GM21447 (cell line): Measurements from ENCODE around the gene TTC13.

Experiments
- ATAC-seq: cut with Tn5 transposase; IDR thresholded peaks from one replicate; pipeline ENCODE4 v1.9.1; 2021; ENCODE audit not compliant: unreplicated experiment

Gene TTC13

DNA sequence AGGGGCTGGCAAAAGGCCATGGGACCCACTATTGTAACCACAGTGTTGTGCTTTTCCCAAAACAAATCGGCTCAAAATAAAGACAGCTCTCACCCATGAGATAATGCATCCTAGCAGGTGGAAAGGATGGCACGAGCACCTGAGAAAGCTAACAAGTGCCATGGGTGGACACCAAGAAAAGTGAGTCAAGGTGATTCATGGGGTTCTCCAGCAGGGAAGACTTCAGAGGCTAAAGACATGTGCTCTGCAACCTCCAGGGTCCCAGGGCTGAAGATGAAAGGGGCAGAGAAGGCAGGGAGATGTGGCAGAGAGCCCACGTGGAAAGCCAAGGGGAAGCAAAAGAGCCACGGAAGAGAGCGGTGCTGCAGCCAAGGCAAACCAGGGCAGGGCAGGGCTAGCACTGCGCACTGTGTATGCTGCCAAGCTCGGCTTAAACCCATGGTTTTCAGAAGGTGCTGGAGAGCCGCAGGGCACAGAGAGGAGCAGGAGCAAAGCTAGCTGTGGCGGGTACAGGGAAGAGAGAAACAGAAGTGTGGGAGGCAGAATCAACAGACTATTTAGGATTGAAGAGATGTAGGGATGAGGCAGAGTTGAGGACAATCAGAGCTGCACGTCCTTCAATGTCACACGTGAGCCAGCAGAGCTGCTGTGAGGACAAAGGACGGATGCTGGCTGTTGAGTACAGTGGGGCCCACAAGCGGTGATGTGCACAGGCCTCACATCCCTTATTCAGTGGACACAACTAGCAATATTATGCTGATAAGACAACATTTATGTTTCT is 68.5 kb downstream of the TTC13 start:
- ATAC-seq, result no peak

GRCh38 chr1:230907472-230908205 is 71.0 kb downstream of the TTC13 start:
- ATAC-seq, result no peak

- no peak for ATAC-seq
Measured at GRCh38 chr1:230906226-230906625, 72.4 kb downstream of the TTC13 start.

- ATAC-seq, result no peak
Measured at GRCh38 chr1:230905733-230906132, 72.9 kb downstream of the TTC13 start.

GRCh38 chr1:230902349-230902923 is 76.2 kb downstream of the TTC13 start:
- ATAC-seq, result no peak

GRCh38 chr1:230901671-230902070 is 77.0 kb downstream of the TTC13 start:
- ATAC-seq, result no peak

DNA sequence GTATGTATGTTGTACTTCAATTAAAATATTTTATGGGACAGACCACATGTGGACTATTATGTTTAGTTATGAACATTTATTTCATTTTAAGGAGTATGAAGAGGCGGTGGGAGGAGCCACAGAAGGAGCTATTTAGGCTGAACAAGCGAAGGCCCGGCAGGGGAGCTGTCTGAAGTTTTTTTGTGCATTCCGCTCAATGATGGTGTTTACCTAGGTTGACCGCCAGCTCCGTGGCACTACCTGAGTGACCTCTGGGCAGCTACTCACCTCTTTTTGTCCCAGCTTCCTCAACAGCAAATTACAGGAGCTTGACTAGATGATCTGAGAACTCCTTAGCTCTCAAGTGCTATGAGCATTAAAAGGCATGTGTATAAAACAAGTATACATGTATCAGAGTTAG is 77.7 kb downstream of the TTC13 start:
- no peak for ATAC-seq

- ATAC-seq, result no peak
Measured at GRCh38 chr1:230899841-230900251, 78.8 kb downstream of the TTC13 start.

GRCh38 chr1:230898748-230899147 is 79.9 kb downstream of the TTC13 start:
- ATAC-seq, result no peak

DNA sequence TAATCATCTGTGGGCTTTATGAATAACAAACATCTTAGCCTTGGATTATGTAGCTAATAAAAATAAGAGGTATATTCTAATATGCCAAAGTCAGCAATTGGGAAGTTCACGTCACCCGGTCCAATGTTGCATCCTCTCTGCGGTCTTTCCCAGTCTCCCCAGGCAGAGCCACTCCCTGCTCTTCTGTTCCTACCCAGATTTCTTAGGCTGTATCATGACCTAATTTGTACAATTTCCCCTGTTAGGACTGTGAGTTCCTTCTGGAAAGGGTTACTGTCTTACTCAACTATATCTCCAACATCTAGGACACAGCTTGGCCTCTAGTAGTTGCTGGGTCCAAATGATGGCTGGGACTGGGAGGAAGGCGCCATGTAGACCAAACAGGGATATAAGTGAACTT is 80.5 kb downstream of the TTC13 start:
- ATAC-seq, result no peak

DNA sequence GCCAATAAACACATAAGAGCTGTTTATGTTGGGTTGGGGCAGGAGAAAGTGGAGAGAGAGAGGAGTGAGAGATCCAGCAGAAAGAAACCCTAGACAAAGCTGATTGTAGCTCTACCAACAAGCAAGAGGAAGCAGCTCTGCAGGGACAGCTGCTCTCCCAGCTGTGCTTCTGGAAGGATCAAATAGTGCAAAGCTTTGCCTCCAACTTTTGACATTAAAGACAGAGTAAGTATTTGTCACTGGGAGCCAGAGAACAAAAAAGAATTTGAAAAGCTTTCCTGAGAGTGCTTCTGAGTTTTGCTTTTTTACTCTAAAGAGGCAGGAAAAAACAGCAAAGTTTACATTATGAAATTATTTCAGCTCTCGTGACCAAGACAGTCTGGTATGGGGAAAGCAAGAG is 81.9 kb downstream of the TTC13 start:
- ATAC-seq, result no peak

DNA sequence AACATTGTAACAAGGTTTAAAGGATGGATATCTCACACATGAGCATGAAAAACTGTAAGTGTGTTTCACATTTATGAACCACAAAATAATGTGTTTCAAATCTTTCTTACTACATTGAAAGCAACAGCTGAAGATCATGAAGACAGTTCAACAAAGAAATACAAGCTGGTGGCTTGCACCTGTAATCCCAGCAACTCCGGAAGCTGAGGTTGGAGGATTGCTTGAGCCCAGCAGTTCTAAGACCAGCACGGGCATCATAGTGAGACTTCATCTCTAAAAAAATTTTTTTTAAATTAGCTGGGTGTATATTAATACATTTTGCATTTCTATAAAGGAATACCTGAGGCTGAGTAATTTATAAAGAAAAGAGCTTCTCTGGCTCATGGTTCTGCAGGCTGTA is 83.2 kb downstream of the TTC13 start:
- no peak for ATAC-seq

- ATAC-seq, result no peak
Measured at GRCh38 chr1:230894664-230895063, 84.0 kb downstream of the TTC13 start.

GRCh38 chr1:230894032-230894431 is 84.6 kb downstream of the TTC13 start:
- no peak for ATAC-seq

- no peak for ATAC-seq
Measured at GRCh38 chr1:230892018-230892491, 86.6 kb downstream of the TTC13 start.

DNA sequence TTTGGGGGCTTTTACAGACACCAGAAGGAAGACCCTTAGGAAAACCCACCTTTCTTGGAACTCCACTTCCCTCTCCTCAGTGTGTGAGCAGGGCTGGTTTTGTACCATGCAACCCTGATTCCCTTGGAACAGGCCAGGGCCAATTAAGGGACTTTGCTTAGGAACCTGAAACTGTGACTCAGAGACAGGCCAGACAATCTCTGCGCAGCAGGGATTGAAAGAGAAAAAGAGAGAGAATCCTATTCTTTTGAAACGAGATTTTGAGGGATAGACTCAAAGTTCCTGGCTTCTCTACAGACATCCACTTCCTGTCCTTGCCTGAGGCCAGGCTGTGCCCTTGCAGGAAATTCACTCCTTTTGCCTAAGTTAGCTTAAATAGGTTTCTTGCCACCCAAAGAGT is 87.2 kb downstream of the TTC13 start:
- ATAC-seq, result no peak

DNA sequence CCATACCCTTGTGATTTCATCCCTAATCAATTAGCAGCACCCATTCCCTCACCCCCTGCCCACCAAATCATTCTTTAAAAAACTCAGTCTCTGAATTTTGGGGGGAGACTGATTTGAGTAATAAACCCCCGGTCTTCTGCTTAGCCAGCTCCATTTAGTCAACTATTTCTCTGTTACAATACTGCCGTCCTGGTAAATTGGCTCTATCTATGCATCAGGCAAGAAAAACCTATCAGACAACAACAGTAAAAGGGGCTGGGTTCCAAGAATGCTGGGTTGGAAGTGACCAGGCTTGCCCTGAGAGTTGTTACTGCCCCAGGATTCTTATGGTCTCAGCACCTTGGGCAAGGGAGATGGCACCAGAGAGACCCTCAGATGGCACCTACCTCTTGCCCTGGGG is 94.0 kb downstream of the TTC13 start:
- ATAC-seq, result no peak

GRCh38 chr1:230883967-230884366 is 94.7 kb downstream of the TTC13 start:
- ATAC-seq, result no peak

- no peak for ATAC-seq
Measured at GRCh38 chr1:230879778-230880177, 98.9 kb downstream of the TTC13 start.

DNA sequence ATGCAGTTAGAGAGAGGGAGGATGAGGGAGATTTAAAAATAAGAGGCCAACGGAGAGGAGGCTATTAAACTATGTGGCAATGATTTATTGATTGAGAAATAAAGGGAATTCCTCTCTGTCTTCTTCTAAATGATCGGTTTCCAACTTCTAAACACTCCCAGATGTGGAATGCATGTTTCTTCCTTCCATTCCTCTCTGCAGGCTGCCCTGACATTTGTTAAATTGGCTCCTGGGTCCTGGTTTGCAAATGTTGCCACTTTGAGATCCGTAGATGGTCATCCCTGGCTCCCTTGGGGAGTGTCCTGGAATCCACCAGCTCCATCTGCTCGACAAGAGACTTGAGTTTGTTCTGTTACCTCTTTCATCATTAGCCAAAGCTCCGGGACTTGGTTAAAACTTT is 100.1 kb downstream of the TTC13 start:
- no peak for ATAC-seq

DNA sequence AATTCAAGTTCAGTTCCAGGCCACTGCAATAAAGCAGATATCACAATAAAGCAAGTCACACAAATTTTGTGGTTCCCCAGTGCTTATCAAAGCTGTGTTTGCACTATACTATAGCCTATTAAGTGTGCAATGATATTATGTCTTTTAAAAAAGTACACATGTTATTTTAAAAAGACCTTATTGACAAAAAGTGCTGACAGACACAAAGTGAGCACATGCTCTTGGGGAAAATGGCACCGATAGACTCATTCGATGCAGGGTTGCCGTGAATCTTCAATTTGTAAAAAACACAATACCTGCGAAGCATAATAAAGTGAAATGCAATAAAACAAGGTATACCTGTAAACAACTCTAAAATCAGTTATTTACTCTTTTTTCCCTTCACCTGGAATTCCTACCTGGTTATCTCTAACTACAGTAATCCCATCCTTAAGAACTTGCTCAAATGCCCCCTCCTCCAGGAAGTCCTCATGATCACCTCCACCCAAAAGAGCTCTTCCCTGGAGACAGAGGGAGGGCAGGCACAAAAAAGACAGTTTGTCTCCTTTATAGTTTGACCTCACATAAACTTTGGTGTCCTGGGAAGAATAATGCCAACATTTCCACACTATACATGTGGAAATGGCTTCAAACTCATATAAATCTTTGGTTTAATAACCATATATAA is 100.6 kb downstream of the TTC13 start:
- no peak for ATAC-seq
